22Rv1 (cell line): Measurements from ENCODE around the gene POC1A.

Source experiments
- H3K27ac ChIP-seq: fragments of 450-650 bp; 2 replicates; pipeline ENCODE4 v1.5.1; 2017
- ZFX ChIP-seq: fragments of 450-650 bp; IDR thresholded peaks from 2 replicates; pipeline ENCODE4 v1.6.1; 2017; ENCODE audit warnings: antibody characterized with exemption, borderline replicate concordance
- TF ChIP-seq, protein P1 (sequence below): fragments of 450-650 bp; IDR thresholded peaks from 2 replicates; pipeline ENCODE4 v1.5.1; 2017; ENCODE audit warnings: mild to moderate bottlenecking

POC1A gene

DNA sequence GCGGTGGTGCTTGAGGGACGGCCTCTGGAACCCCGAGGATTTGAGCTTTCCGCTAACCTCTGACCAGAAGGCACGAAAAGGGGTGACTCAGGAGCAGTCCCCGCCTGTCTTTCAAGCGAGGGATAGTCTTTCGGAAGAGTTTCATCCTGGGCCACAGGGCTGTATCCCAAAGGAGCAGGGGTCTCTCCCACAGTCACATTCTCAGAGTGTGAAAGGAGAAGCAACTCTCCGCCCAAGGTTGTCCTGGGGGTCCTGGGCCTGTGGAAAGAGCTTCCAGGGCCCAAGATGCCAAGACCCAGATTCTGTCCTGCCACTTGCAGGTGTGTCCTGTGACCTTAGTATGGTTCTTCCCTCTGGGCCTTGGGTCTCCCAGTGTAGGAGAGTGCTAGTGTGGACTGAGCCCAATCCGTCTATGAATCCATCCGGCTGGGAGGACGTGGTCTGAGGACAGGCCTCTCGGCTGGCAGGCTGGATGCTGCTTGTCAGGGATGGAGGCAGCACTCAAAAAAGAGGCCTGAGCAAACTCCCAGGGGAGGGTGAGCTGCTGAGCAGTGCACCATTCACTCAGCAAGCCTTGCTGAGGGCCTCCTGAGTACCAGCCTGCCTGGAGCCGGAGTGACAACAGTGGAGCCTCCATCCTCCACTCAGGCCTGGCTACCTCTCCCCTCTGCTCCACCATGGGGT is 96.3 kb downstream of the POC1A start:
- TF ChIP-seq, protein P1, sequence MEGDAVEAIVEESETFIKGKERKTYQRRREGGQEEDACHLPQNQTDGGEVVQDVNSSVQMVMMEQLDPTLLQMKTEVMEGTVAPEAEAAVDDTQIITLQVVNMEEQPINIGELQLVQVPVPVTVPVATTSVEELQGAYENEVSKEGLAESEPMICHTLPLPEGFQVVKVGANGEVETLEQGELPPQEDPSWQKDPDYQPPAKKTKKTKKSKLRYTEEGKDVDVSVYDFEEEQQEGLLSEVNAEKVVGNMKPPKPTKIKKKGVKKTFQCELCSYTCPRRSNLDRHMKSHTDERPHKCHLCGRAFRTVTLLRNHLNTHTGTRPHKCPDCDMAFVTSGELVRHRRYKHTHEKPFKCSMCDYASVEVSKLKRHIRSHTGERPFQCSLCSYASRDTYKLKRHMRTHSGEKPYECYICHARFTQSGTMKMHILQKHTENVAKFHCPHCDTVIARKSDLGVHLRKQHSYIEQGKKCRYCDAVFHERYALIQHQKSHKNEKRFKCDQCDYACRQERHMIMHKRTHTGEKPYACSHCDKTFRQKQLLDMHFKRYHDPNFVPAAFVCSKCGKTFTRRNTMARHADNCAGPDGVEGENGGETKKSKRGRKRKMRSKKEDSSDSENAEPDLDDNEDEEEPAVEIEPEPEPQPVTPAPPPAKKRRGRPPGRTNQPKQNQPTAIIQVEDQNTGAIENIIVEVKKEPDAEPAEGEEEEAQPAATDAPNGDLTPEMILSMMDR: no peak
- no peak for TF ChIP-seq ZFX
- H3K27ac ChIP-seq: peak overlapping the region; percentile 86

DNA sequence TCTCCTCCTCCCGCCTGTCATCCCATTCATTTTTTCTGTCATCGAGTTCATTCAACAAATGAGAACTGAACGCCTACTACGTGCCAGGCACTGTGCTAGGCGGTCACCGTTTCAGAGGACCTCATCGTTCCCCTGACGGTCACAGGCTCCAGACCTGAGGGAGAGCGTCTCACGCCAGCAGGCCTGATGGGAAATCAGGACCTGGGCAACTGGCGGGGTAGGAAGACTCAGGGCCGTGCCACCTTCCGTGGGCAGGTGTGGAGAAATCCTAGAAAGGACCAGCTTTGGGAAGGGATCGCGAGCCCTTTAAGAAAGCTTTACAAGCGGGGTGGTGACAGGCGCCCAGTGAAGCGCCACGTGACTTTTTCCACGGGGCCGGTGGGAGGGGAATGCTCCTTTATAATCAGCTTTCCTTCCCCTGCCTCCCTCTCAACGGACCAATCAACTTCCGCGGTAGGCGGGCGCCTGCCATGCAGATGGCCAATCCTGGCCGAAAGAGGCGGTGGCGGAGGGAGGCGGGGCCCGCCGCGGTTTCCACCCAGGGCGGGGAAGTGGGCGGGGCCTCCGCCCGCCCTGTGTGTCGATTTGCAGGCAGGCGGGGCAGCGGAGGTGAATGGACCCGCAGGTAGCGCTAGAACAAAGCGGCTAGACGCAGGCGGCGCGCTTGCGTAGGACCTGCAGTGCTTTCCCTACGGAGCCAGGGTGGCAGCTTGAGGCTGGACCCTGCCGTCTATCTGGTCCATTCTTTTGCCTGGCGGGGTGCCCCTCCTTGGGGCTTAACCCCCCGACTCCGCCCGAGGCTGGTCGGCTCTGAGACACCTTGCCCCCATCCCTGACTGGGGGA is 97.0 kb downstream of the POC1A start:
- TF ChIP-seq, protein P1: no peak
- TF ChIP-seq ZFX: no peak
- H3K27ac ChIP-seq: peak overlapping the region; percentile 86

DNA sequence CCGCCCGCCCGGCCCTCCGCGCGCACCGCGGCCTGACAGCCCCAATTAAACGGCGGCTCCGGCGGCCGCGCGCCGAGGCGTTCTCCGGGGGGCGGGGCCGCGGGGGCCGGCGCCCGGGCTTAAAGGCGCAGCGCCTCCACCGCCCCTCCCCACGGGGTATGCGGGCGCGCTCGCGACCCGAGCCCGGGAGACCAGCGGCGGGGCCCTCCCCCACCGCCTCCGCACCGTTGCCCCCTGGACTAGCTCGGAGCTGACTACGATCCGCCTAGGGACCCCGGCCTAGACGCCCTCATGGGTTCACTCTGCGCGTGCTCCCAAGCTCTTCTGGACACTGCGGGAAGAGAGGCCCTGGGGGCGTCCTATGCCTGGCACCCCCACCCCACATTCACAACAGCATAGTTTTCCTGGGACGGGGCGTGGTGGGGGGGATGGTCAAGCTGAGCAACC is 97.7 kb downstream of the POC1A start, which contains the start of gene DUSP7:
Gene DUSP7 (minus strand): TSS at position 51 of the 447 bp plus-strand sequence. CDS start 205 bp downstream, outside the sequence.
- peak within 1 kb of the TSS; percentile 86 for H3K27ac ChIP-seq
- TF ChIP-seq, protein P1: no peak
- TF ChIP-seq ZFX: no peak

DNA sequence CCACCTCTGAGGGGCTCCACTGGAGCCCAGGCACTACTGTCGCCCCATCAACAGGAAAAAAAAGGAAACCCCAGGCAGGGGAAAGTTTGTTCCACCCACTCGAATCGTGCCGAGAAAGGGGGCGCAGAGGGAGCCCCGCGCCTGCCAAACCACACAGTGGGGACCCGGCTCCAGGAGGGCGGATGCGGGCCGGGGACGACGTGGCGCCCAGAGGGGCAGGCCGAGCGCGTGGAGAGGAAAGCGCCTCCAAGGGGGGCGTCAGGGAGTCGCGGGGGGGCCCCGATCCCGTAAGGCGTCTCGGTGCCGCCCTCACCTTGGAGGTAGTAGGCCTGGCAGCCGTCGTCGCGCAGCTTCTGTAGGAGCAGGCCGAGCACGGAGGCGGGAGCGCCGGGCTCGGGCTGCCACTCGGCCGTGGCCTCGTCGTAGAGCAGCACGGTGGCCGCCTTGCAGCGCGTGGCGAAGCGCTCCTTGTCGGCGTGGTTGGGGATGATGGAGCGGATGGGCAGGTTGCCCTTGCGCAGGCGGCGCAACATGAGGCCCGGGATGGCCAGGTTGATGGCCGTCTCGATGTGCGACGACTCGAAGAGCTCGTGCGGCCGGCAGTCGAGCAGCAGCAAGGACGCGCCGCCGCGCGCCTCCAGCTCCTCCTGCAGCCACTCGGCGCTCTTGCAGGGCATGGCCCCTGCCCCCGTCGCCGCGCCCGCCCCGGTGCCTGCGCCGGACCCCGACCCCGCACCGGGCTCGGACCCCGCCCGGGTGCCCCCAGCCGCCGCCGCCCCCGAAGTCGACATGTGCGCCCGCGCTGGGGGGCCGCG is 98.5 kb downstream of the POC1A start:
- H3K27ac ChIP-seq: peak overlapping the region; percentile 86
- TF ChIP-seq, protein P1: no peak; the same call in 1 of the 2 replicates
- TF ChIP-seq ZFX: no peak

DNA sequence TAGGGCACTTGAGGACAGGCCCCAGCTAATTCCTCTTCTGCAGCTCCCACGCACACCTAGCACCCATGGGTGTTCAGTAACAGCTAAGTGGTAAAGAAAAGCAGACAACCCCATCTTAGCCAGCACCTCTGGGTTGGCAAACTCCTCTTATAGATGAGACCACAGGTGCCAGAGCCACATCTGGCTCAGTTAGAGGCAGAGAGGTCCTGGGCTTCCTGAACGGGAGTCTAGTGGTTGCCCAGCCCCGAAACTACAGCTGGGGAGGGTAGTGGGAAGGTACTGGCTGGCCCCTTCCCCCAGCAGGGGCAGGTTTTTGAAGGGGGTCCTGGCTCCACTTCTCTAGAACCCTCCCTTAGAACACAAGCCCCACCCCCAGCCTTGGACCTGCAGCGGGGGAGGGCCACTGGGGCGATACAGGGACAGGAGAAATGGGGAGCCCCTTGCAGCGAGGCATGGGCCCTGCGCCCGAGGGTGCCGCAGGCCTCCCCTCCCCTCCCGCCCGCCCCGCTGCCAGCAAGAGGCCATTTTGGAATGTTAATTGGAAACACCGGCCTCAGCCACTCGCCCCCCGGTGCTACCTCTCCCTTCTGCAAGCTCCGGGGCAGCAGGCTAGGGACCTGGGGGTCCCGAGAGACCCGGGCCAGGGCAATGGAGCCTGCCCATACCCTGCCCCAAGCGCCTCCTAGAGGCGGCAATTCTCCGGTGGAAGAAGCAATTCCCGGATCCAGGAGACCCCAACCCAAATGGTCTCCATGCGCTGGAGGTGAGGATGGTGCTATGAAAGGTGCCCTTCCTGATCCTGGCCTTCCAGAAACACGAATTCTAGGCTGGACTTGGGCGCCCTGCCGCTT is 99.3 kb downstream of the POC1A start:
- TF ChIP-seq, protein P1: peak; percentile 45
- TF ChIP-seq ZFX: no peak
- peak overlapping the region; percentile 86 for H3K27ac ChIP-seq
